NCI-H2171 treated with DMSO at 0.1 percent for 48 hours (cell line): Measurements from ENCODE around the gene PPARD.
A peak's percentile ranks its signal among the peaks of the same experiment; 100 is the strongest.
"Not testable (repeated sequence)": the region's sequence is repeated elsewhere in the genome, so short reads cannot be mapped to it uniquely, and the experiment has no call there.

Source experiments
- DNase-seq: peaks from one replicate; lab custom pipeline; 2025; lab: John Stamatoyannopoulos, UW

Gene PPARD

DNA sequence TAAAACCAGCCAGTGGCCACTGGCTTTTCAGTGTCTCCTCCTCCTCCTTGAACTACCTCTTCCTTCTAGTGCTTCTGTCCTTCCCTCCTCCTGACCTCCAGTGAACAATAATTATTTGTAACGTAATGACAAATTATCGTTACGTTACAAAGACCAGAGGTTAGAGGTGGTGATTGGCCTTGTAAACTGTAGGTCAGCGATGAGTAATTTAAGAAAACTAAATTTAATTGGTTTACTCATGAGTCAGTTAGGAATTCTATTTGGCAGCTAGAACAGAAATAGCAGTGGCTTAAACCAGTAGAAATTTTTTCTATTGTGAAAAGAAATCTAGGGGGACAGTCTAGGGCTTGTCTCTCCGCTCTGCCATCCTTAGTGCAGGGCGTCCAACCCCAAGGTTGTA lies 38.8 kb downstream of the PPARD start:
- no peak for DNase-seq

DNA sequence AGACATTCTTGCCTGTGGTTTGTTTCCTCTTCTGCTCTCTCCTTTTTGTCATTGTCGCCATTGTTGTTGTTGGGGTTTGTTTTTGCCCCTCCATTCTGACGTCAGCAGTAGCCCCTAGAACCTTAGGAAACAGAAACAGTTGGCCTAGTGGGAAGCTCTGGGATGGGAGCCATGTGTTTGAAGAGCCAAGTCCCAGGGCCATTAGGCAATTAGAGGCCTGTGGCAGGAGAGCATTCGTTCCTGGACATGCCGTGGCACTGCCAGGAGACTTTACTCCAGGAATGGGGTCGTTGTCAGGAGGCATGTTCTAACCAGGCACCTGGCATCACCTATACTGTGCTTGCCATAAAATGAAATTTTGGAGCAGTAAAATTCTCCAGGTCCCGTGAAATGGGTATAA lies 39.7 kb downstream of the PPARD start:
- no peak for DNase-seq

DNA sequence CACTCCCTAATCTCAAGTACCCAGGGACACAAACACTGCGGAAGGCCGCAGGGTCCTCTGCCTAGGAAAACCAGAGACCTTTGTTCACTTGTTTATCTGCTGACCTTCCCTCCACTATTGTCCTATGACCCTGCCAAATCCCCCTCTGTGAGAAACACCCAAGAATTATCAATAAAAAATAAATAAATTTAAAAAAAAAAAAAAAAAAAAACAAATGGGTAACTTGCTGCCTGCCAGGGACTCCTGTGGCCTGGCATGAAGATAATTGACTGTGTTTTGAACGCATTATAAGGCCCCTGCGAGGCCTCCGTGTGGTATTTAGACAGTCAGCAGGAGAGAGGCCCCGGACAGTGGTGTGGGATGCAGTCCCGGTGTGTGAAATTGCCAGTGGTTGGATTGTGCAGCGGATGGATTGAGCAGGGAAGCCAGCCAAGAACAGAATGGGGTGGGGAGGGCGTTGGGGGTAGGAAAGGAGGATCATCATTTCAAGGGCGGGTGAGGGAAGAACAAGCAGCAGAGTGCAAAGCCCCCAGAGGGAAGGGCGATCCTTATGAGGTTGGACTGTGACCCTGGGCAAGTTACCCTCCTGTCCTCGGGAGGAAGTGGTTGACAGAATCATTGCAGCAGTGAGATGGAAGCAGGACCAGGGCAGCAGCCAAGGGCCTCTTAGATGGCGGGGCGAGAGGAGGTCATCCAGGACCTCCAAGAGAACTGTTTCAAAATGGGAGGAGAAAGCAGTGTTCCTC lies 43.3 kb downstream of the PPARD start:
- no peak for DNase-seq

DNA sequence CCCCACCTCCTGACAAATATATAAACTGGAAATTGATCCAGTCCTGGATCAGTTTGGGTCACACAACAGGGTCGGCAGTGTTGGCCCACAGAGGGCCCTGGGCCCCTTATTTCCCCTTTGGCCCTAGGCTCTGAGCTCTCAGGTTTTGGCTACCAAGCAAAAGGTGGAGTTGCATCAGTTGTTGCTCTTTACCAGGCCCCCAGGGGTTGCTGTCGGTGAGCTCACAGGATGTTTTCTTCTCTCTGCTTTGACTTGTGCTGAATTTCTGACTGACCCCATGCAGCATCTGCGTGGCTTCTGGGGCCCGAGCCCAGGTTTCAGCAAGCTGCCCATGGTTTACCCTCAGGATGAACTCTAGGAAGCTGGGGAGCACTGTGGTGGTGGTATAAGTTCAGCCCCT lies 44.6 kb downstream of the PPARD start:
- no peak for DNase-seq

DNA sequence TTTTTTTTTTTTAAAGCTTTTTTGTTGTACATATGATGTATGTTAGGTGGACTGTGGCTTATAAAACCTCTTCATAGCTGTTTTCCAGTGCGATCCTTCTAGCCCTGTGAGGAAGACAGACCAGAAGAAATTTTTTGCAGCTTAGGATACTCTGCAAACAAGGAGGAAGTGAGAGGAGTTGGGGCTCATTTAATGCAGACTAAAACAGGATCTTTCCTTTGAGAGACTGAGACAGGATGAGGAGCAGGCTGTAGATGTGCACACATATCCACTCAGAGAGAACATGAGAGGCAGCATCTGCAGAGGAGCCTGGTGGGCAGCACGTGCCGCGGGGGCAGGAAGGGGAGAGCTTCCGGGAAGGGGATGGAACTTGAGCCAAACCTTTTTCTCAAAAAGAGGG lies 45.7 kb downstream of the PPARD start:
- DNase-seq, result no peak

DNA sequence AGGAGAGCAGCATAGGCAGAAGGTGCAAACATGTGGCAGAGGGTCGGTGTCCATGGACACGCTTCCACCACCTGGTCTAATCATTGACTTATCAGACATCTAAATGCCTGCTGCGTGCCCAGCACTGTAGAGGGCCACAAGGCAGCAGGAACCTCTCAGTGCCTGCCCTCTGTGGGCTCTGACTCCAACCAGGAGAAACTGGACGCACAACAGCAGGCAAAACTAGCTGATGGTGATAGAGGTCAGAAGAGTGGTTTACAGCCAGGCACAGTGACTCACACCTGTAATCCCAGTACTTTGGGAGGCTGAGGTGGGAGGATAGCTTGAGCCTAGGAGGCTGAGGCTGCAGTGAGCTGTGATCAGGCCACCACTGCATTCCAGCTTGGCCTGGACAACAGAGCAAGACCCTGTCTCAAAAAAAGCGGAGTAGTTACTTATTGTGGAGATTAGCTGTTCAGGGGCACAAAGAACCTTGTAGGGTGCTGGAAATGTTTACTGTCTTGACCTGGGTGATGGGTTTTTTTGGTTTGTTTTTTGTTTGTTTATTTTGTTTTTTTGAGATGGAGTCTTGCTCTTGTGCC lies 46.5 kb downstream of the PPARD start:
- DNase-seq, result no peak

DNA sequence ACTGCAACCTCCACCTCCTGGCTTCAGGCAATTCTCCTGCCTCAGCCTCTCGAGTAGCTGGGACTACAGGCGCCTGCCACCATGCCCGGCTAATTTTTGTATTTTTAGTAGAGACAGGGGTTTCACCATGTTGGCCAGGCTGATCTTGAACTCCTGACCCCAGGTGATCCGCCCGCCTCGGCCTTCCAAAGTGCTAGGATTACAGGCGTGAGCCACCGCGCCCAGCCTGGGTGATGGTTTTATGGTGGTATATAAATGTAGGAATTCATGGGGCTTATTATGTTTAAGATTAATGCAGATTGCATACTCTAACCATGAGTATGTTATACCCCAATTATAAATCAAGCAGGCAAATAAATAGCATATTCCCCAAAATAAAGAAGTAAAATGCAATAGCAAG lies 47.0 kb downstream of the PPARD start:
- DNase-seq, result not testable (repeated sequence)

DNA sequence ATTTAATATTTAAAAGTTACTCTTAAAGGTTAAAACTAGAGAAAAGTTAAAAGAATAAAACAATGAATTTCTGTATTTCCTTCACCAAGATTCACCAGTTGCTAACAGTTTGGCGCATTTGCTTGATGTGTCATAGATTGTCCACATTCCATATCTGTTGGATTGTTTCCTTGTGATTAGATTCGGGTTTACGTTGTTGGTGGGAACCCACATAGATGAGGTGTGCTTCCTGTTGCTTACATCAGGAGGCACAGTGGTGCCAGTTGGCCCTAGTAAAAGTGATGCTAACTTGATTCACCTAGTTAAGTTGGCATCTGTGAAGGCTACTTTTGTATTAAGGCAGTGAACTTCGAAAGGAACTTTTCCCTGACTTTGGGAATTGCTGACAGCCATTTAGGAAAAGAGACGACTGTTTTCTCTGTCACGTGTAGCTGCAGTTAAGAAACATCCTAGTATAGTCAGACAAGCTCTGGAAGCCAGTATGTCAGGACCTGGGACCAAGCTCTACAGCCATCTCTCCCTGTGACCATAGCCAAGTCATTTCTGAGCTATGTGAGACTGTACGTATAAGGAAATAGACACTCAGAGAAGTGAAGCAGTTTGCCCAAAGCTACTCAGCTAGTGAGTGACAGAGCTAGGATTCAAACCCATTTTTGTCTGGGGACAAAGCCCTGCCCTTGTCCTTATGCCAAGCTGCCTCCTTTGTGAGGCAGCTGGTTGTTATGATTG lies 49.0 kb downstream of the PPARD start:
- no peak for DNase-seq

DNA sequence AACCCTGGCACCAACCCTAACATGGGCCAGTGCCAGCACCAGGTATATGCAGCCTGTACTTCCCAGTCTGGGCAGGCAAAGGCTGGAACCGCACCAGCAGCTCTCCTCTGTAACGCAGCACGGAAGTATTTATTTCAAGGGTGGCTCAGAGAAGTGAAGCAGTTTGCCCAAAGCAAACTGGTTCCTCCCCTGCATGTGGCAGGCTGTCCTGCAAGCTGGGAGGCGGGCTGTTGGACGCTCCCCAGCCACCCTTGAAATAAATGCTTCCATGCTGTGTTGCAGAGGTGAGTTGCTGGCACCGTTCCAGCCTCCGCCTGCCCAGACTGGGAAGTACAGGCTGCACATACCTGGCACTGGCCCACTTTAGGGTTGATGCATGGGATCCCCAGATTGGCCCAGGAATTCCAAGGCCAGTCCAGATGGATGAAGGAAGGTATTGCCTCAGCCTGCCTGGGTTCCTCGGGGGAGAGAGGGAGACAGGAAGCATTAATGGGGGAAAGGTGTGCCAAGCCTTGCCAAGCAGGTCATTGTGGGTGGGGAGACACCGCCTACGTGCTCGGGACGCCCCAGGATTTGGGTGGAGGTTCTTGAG lies 49.8 kb downstream of the PPARD start:
- DNase-seq, result peak; percentile 63

DNA sequence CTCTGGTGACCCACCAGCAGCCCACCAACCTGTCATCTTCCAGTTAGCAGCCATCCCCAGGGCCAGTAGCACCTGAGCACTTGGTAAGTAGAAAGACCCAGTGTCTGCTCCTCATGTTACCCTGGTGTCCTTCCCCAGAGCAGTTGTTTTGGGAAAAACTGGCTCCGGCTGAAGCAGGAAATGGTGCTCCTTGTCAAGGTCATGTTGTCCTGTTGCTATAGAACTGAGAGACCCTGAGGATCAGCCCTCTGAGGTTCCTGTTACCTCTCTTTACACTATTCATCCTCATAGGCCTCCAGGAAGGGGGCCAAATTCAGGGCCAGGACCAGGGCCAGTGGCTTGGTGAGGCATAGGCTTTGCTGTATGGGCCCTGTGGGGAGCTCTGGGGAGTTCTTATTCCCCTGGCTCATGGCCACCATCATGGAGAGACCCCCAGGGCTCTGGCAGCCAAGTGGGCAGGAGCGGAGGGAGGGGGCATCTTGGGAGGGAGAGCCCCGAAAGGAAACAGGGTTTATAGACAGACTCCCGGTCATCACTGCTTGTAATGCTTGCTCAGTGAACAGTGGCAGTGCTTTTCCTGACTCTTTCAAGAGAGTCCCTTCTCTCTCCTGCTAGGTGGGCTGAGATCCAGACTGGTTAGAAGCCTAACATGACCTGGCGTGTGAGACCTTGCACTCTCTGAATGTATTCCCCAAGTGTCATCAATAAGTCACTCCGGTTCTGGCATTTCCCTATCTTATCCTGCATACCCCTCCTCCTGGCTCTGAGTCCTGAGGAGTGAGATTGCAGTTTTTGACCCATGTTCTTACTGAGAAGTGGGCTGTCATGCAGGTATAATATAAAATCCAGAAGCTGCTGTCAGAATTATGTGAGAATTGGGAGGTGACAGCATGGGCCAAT lies 50.7 kb downstream of the PPARD start:
- no peak for DNase-seq

DNA sequence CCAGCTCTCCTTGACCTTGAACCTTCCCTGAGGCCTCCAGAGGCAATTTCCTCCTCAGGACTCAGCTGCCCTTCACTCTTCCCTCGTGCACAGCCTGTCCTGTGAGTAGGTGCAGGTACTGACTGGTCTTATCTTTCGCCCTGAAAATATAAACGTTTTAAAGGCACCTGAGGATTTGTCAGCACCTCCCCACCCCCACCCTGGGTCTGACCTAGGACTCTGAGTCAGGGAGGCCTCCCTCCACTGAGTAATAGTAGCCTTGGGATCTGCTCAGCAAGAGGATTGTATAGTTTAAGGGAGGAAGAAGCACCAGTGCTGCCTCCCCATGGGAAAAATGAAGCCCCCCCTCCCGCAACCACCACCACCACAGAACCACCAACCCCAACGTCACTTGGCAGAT lies 54.6 kb downstream of the PPARD start:
- DNase-seq, result no peak

DNA sequence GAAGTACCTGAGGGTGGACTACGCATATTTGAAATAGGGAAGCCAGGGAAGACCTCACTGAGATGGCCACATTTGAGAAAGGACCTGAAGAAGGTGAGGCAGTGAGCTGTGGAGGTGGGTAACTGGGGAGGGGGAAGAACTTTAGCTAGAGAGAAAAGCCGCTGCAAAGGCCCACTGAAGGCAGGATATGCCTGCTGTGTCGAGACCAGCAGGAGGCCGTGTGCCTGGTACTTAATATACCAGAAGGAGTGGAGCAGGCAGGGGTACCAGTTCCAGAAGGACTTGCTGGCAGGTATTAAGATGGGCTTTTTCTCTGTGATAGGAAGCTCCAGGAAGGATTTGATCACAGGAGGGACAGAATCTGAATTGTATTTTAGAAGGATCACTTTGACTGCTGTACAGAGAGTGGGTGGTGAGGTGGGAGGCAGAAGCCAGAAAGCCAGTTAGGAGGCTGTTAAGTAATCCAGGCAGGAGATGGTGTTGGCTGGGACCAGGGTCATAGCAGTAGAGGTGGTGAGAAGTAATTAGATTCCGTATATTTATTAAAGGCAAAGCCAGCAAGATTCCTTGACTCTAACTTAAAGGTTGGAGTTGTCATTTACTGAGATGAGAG lies 55.6 kb downstream of the PPARD start:
- no peak for DNase-seq

DNA sequence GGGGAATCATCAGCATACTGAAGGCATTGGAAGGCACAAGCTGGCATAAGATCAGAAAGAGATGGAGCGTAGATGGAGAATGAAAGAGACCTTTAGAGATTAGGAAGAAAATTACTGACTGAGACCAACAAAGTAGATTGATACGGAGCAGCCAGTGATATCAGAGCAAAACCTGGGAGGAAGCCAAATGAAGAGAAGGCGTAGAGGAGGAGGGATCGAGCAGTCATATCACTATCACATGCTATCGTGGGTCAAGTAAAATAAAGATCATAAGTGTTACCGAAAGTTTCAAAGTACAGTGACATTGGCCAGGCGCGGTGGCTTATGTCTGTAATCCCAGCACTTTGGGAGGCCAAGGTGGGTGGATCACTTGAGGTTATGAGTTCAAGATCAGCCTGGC lies 56.2 kb downstream of the PPARD start:
- no peak for DNase-seq

DNA sequence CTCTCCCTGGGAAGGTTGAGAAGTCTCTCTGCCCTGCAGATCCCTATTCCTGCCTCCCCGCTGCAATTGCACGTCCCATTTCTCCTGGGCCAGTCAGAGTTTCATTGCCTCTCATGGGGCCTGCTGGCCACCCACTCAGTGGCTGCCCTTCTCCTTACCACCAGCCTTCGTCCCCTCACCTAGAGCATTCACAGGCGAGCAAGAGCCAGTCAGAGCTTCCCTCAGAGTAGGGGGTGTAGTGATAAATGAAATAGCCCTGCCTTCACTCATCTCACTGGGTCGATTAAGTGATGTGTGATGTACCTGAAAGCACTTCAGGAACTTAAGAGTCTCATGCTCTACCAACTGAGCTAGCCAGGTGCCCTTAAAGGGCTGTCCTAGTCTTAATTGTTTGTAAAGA lies 57.8 kb downstream of the PPARD start:
- no peak for DNase-seq

DNA sequence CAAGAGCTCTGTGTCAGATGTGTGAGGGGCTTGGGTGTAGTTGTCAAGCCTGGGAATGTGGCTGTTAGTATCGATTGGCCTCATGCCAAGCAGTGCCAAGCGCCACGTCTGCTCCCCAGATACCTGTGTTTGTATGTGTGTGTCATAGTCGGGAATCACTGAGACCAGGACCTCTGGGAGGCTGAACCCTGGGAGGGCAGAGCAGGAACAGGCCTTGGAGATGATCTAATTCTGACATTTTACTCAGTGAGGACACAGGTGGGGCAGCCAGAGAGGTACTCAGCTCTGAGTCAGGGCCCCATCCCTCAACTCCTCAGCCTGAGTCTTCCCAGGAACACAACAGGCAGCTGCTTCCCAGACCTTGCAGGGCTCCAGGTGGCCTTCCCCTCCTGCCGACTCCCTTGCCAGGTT lies 58.5 kb downstream of the PPARD start:
- peak; percentile 90 for DNase-seq

DNA sequence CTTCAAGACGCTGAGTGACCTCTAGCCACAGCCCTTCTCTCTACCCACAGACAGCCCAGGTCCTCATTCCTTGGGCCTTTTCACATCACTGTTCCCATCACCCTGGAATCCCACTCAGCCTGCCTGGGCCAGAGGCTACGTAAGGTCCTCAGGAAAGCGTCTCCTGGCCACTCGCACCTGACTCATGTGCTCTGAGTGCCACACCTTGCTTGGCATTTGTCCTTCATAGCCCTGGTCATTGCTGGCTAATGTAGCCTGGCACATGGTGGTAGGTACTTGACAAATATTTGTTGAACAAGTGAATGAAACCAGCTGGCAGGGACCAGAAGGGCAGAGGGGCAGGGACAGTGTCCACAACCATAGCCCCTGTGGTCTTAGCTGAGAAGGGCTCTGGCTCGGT lies 59.2 kb downstream of the PPARD start:
- DNase-seq, result no peak

DNA sequence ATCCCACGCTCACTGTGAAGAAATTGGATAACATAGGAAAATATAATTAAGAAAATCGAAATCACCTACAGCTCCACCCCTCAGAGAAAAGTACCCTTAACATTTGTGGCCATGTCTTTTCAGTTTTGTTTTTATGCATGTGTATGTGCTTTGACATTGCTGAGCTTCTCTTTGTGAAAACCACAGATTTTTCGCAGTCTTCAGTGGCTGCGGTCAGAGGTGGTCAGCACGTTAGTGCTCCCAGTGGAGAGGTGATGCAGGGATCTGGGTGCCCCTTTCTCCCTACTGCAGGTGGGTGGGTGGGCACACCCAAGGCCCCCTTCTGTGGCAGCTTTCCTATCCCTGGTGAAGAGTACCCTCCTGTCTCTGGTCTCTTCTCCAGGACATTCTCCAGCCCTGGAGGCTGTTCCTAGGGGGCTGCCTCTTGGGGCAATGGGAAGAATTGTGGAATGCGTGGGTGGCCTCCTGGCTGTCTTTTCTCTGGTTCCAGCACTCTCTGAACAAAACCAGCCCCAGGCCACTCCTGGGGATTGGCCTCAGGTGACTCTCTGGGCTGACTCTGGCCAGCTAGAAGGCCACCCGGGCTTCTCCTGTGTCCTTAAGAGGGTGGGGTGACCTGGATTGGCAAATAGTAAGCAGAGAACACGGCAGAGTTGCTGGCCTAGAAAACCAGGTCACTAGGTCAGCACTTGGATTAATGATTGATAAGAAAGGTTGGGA lies 59.9 kb downstream of the PPARD start:
- no peak for DNase-seq

DNA sequence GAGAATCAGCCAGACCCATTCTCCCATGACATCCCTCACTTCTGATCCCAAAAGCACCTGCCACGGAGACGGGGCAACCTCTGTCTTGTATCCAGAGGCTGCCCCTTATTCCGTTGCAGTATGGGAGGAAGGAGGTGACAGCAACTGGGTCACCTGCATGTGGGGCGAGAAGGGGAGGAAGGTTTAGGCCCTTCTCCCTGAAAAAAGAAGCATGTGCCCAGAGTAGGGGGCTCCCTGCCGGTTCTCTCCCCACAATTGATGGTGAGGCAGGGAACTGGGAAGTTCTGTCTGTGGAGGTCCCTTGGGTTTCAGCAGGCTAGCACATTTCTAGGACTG lies 60.5 kb downstream of the PPARD start:
- no peak for DNase-seq

DNA sequence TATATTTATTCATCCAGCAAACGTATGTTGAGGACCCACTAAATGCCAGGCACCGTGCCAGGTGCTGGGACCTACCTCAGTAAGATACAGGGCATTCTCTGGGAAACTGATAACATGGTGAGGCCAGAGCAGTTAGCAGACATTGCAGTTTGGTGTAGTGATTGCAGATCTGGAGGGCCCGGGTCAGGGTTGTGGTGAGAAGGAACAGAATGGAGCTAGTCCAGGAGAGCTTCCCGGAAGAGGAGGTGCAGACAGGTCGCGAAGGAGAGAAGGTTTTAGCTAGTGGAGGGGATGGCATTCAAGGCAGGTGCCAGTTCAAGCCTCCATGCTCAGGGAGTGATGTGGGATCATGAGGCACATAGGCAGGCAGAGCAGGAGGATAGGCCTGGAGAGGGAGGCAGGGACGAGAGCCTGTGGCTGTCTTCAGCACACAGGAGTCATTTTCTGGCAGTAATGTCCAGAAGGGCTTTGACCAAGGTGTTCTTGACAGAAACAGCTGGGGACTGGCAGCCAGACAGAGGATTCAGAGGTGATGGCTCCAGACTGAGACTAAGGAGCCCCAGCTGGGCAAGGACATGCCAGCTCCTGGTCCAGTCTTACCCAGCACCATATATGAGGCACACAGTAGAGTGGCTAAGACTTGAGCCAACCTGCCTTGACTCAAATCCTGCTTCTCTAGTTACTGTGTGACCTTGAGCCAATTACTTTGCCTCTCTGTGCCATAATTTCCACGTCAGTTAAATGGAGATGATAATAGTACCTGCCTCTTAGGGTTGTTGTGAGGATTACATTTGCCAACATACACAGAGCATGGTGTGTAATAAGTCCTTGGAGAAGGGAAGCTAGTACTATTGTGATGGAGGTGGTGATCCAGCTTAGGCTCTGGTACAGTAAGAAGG lies 61.4 kb downstream of the PPARD start:
- no peak for DNase-seq
